NCI-H460 (cell line): Measurements from ENCODE around the gene AKAP10. TPM values are rescaled to one million over a fixed set of nuclear protein-coding genes. Genes with fewer than 3 reads are reported as not detected.
"Not testable (repeated sequence)": the region's sequence is repeated elsewhere in the genome, so short reads cannot be mapped to it uniquely, and the experiment has no call there.

Experiments used
- DNase-seq: peaks from one replicate; pipeline ENCODE4 v3.0.0-alpha.2; 2016; ENCODE audit warnings: low read depth; ENCODE audit errors: extremely low read depth
- total RNA-seq: library from RNA; depleted of rRNA; stranded (reverse); fragments of >200 nt; shearing (Covaris generic); gene quantifications from 2 replicates; pipeline ENCODE4 v1.2.3, GENCODE V29; 2014

The AKAP10 gene
- total RNA-seq, 1 experiment from 2014 or later: 32.0 TPM

GRCh38 chr17:19938736-19939135 is 38.9 kb downstream of the AKAP10 start:
- no peak for DNase-seq

GRCh38 chr17:19937522-19937921 is 40.1 kb downstream of the AKAP10 start:
- DNase-seq: no peak

- no peak for DNase-seq
These were observed 42.5 kb downstream of the AKAP10 start for GRCh38 chr17:19935169-19935568.

- no peak for DNase-seq
These were observed 44.0 kb downstream of the AKAP10 start for GRCh38 chr17:19933628-19934027.

GRCh38 chr17:19933221-19933620 is 44.4 kb downstream of the AKAP10 start:
- no peak for DNase-seq

GRCh38 chr17:19928299-19928698 is 49.3 kb downstream of the AKAP10 start:
- no peak for DNase-seq

GRCh38 chr17:19915245-19915978 is 62.2 kb downstream of the AKAP10 start:
- no peak for DNase-seq

- DNase-seq: no peak
These were observed 66.6 kb downstream of the AKAP10 start for GRCh38 chr17:19911033-19911432.

GRCh38 chr17:19909139-19909538 is 68.5 kb downstream of the AKAP10 start:
- DNase-seq: no peak

GRCh38 chr17:19905502-19905901 is 72.1 kb downstream of the AKAP10 start:
- no peak for DNase-seq

GRCh38 chr17:19904924-19905323 is 72.7 kb downstream of the AKAP10 start:
- DNase-seq: no peak

GRCh38 chr17:19904412-19904811 is 73.2 kb downstream of the AKAP10 start:
- no peak for DNase-seq

- no peak for DNase-seq
These were observed 76.8 kb downstream of the AKAP10 start for GRCh38 chr17:19900809-19901208.

GRCh38 chr17:19897903-19898302 is 79.7 kb downstream of the AKAP10 start:
- DNase-seq: no peak

- DNase-seq: no peak
These were observed 80.4 kb downstream of the AKAP10 start for GRCh38 chr17:19897090-19897837.

GRCh38 chr17:19896679-19897078 is 80.9 kb downstream of the AKAP10 start:
- DNase-seq: no peak

- not testable (repeated sequence) for DNase-seq
These were observed 87.1 kb downstream of the AKAP10 start for GRCh38 chr17:19890554-19890953.

- DNase-seq: not testable (repeated sequence)
These were observed 87.6 kb downstream of the AKAP10 start for GRCh38 chr17:19890001-19890400.

- DNase-seq: no peak
These were observed 91.5 kb downstream of the AKAP10 start for GRCh38 chr17:19886116-19886515.

GRCh38 chr17:19883537-19884215 is 94.0 kb downstream of the AKAP10 start:
- DNase-seq: no peak

- DNase-seq: no peak
These were observed 97.2 kb downstream of the AKAP10 start for GRCh38 chr17:19880393-19880792.
